Measurements from ENCODE around the gene PDE4D. TPM values are rescaled to one million over a fixed set of nuclear protein-coding genes. Genes with fewer than 3 reads are reported as not detected.

PDE4D gene
- total RNA-seq, 1 experiment from 2014 or later: 2.1 TPM

- H3K4me3 Mint-ChIP-seq: no peak overlapping the region
- Histone ChIP-seq H3K14ac (ENCODE audit: insufficient read depth, low read length) (no peak overlapping the region), H2AK5ac (ENCODE audit: insufficient read length, low read length) (no peak overlapping the region), H3K79me2 (ENCODE audit: insufficient read depth, low read length) (no peaks in the 10 kb centered on the region), H3K4me2 (ENCODE audit: insufficient read depth, insufficient read length, low read length) (no peak overlapping the region), H3T11ph (ENCODE audit: low read length) (no peak overlapping the region), H4K8ac (replicated peaks; ENCODE audit: insufficient read length, low read depth, low read length) (no peak overlapping the region), H3K23me2 (ENCODE audit: insufficient read length, low read depth, low read length, poor library complexity, severe bottlenecking) (no peaks in the 10 kb centered on the region), H2BK5ac (ENCODE audit: insufficient read length, low read length) (no peak overlapping the region), H2BK20ac (ENCODE audit: low read depth, low read length, poor library complexity, severe bottlenecking) (no peak overlapping the region), H3K27me3 (ENCODE audit: insufficient read depth, low read length) (no peaks in the 10 kb centered on the region), H3K27ac (ENCODE audit: insufficient read length, low read depth, low read length) (no peak overlapping the region), H3K23ac (ENCODE audit: insufficient read length, low read depth, low read length) (no peak overlapping the region), H3K4me1 (ENCODE audit: insufficient read depth, low read length) (no peaks in the 10 kb centered on the region), H4K20me1 (ENCODE audit: control insufficient read depth, insufficient read depth, insufficient read length) (no peaks in the 10 kb centered on the region), H3K9ac (ENCODE audit: extremely low read depth, insufficient read length, low read length) (no peak overlapping the region), H3K9me3 (ENCODE audit: control insufficient read depth, low read depth, low read length) (no peaks in the 10 kb centered on the region), H2BK15ac (ENCODE audit: low read depth, low read length) (no peak overlapping the region), H4K91ac (ENCODE audit: insufficient read length, low read depth, low read length) (no peak overlapping the region), H2BK12ac (ENCODE audit: insufficient read length, low read depth, low read length) (no peak overlapping the region), H3K56ac (ENCODE audit: insufficient read length, low read depth, low read length) (no peak overlapping the region), H2BK120ac (ENCODE audit: low read depth, low read length, poor library complexity, severe bottlenecking) (no peak overlapping the region), H3K4ac (ENCODE audit: low read depth, low read length) (no peak overlapping the region; the same call in 1 of the 2 replicates), H2AFZ (ENCODE audit: low read length) (no peak overlapping the region), H3K18ac (ENCODE audit: insufficient read length, low read depth, low read length) (no peak overlapping the region), H4K5ac (ENCODE audit: insufficient read length, low read depth, low read length) (no peak overlapping the region), H3K79me1 (ENCODE audit: insufficient read depth, low read depth, low read length, poor library complexity, severe bottlenecking) (no peaks in the 10 kb centered on the region)
- no peak for TF ChIP-seq CTCF (conservative IDR thresholded peaks at IDR 0.05)
- H3K36me3 Mint-ChIP-seq (ENCODE audit: insufficient read depth in 1 of 3, low read depth in 3 of 3): no peaks in the 10 kb centered on the region
- H3K27ac Mint-ChIP-seq: no peak overlapping the region
- peaks cover 3 to 11% of the 10 kb centered on the region in 2 experiments; a peak in 4 of 5 replicates for H3K9me3 Mint-ChIP-seq
- no peaks in the 10 kb centered on the region for H3K27me3 Mint-ChIP-seq (ENCODE audit: low read depth)
- no peak for DNase-seq
- peaks cover 9 to 11% of the 10 kb centered on the region in 2 experiments for H3K4me1 Mint-ChIP-seq
- WGBS (ENCODE audit: extremely low coverage, insufficient read length, low lambda C conversion rate): no CpG with 5 or more reads among the region's 5 CpGs
Measured at GRCh38 chr5:59016925-59017324, 876.6 kb downstream of the PDE4D start.
